Measurements from ENCODE around the gene KRTAP12-4. TPM values are rescaled to one million over a fixed set of nuclear protein-coding genes. Genes with fewer than 3 reads are reported as not detected.
"Not testable (repeated sequence)": the region's sequence is repeated elsewhere in the genome, so short reads cannot be mapped to it uniquely, and the experiment has no call there.

The KRTAP12-4 gene
- total RNA-seq, 2 experiments from 2014 or later: not detected

DNA sequence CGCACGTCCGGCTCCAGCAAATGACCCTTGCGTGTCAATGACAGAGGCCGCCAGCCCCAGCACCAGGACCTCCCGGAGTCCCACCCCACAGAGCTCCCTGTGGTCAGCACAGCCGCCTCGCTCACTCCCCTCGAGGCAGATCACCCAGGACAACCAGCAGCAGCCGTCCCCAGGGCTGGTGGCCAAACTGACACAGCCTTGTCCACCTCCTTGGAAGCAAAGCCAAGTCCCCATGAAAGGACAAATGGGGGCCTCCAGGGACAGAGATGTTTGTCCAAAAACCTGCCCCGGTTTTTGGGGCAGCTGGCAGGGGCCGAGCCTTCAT, 15.2 kb downstream of the KRTAP12-4 start:
- no peaks in the 10 kb centered on the region for H3K9me2 ChIP-seq (ENCODE audit: insufficient read depth, low read length)
- DNase-seq (ENCODE audit: low spot score): no peak
- no peaks in the 10 kb centered on the region for H3K4me1 ChIP-seq (ENCODE audit: insufficient read depth, low read length, poor library complexity, severe bottlenecking)
- TF ChIP-seq, protein P1, sequence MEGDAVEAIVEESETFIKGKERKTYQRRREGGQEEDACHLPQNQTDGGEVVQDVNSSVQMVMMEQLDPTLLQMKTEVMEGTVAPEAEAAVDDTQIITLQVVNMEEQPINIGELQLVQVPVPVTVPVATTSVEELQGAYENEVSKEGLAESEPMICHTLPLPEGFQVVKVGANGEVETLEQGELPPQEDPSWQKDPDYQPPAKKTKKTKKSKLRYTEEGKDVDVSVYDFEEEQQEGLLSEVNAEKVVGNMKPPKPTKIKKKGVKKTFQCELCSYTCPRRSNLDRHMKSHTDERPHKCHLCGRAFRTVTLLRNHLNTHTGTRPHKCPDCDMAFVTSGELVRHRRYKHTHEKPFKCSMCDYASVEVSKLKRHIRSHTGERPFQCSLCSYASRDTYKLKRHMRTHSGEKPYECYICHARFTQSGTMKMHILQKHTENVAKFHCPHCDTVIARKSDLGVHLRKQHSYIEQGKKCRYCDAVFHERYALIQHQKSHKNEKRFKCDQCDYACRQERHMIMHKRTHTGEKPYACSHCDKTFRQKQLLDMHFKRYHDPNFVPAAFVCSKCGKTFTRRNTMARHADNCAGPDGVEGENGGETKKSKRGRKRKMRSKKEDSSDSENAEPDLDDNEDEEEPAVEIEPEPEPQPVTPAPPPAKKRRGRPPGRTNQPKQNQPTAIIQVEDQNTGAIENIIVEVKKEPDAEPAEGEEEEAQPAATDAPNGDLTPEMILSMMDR (conservative IDR thresholded peaks at IDR 0.05; ENCODE audit: low read length): no peak
- TF ChIP-seq EZH2phosphoT487 (IDR thresholded peaks at IDR 0.05; ENCODE audit: borderline replicate concordance, low read depth, low read length): no peak
- no peak overlapping the region for H3K4me3 ChIP-seq (ENCODE audit: low read depth, low read length, poor library complexity, severe bottlenecking)
- H3K36me3 ChIP-seq (ENCODE audit: insufficient read depth, low read length): no peaks in the 10 kb centered on the region
- no peaks in the 10 kb centered on the region for H3K79me2 ChIP-seq (ENCODE audit: insufficient read depth, low read depth, low read length)
- POLR2A ChIA-PET: no interaction called here
- no peaks in the 10 kb centered on the region for H3K9me3 ChIP-seq (ENCODE audit: low read length)
- no peak overlapping the region for H3K27ac ChIP-seq (ENCODE audit: low read depth, low read length, poor library complexity, severe bottlenecking)
- H2AFZ ChIP-seq (ENCODE audit: low read length): no peak overlapping the region
- H3K4me2 ChIP-seq (ENCODE audit: low read length): no peak overlapping the region
- no peaks in the 10 kb centered on the region for H4K20me1 ChIP-seq (ENCODE audit: insufficient read depth, low read length)
- intact Hi-C loops (cut with micrococcal nuclease; ENCODE audit: unreplicated experiment): no loop called here
- BruUV-seq (replicated peaks): no TSS peak
- CTCF ChIA-PET (ENCODE audit: unreplicated experiment): no interaction called here

GRCh38 chr21:44638506-44639330, 15.7 kb downstream of the KRTAP12-4 start:
- BruUV-seq (replicated peaks); H3K4me2 ChIP-seq (ENCODE audit: low read length); H4K20me1 ChIP-seq (ENCODE audit: insufficient read depth, low read length); H3K27ac ChIP-seq (ENCODE audit: low read depth, low read length, poor library complexity, severe bottlenecking); H3K79me2 ChIP-seq (ENCODE audit: insufficient read depth, low read depth, low read length); POLR2A ChIA-PET; H3K4me1 ChIP-seq (ENCODE audit: insufficient read depth, low read length, poor library complexity, severe bottlenecking); H3K9me2 ChIP-seq (ENCODE audit: insufficient read depth, low read length); H3K9me3 ChIP-seq (ENCODE audit: low read length); H2AFZ ChIP-seq (ENCODE audit: low read length); DNase-seq (ENCODE audit: low spot score); H3K4me3 ChIP-seq (ENCODE audit: low read depth, low read length, poor library complexity, severe bottlenecking); H3K36me3 ChIP-seq (ENCODE audit: insufficient read depth, low read length); intact Hi-C loops (cut with micrococcal nuclease; ENCODE audit: unreplicated experiment); CTCF ChIA-PET (ENCODE audit: unreplicated experiment): not testable (repeated sequence)

- intact Hi-C loops (cut with micrococcal nuclease; ENCODE audit: unreplicated experiment); H2AFZ ChIP-seq (ENCODE audit: low read length); H3K4me1 ChIP-seq (ENCODE audit: insufficient read depth, low read length, poor library complexity, severe bottlenecking); H3K36me3 ChIP-seq (ENCODE audit: insufficient read depth, low read length); H4K20me1 ChIP-seq (ENCODE audit: insufficient read depth, low read length); DNase-seq (ENCODE audit: low spot score); H3K9me3 ChIP-seq (ENCODE audit: low read length); H3K9me2 ChIP-seq (ENCODE audit: insufficient read depth, low read length); CTCF ChIA-PET (ENCODE audit: unreplicated experiment); POLR2A ChIA-PET; H3K79me2 ChIP-seq (ENCODE audit: insufficient read depth, low read depth, low read length); H3K4me2 ChIP-seq (ENCODE audit: low read length); H3K27ac ChIP-seq (ENCODE audit: low read depth, low read length, poor library complexity, severe bottlenecking); BruUV-seq (replicated peaks); H3K4me3 ChIP-seq (ENCODE audit: low read depth, low read length, poor library complexity, severe bottlenecking): not testable (repeated sequence)
Measured at GRCh38 chr21:44637851-44638348, 16.6 kb downstream of the KRTAP12-4 start.
